B cell (primary cell): Measurements from ENCODE around the gene CDC14A. TPM values are rescaled to one million over a fixed set of nuclear protein-coding genes. Genes with fewer than 3 reads are reported as not detected.

Experiments used
- ATAC-seq: fragments of 200-7000 bp; cut with Tn5 transposase; one replicate; pipeline ENCODE4 v1.10.0; 2021; ENCODE audit warnings: low read depth, mild to moderate bottlenecking, moderate number of reproducible peaks, moderate library complexity
- CTCF ChIA-PET: fragments of 350-600 bp; sonication (Branson Sonifier 250); formaldehyde crosslinking; loops from one replicate; lab custom pipeline; 2021; ENCODE audit warnings: antibody characterized with exemption, inconsistent platforms; lab: Charles Lee
- POLR2A ChIA-PET: fragments of 350-600 bp; sonication (Branson Sonifier 250); formaldehyde crosslinking; loops from one replicate; lab custom pipeline; 2021; ENCODE audit warnings: antibody characterized with exemption; lab: Charles Lee
- DNase-seq: peaks from one replicate; pipeline ENCODE4 v3.0.0; 2013
- H2AFZ ChIP-seq: 2 replicates; pipeline ENCODE4 v1.6.1; 2012; ENCODE audit warnings: mild to moderate bottlenecking, low read depth, low read length; ENCODE audit not compliant: insufficient read depth, poor library complexity, severe bottlenecking
- H3K27ac ChIP-seq, 2 donors: 1 replicate in 1 of 2; 2 replicates in 1 of 2; pipeline ENCODE4 v1.5.1; 2012 to 2013; ENCODE audit warnings: low read length in 2 of 2, mild to moderate bottlenecking in 2 of 2, moderate library complexity in 1 of 2
- H3K27me3 ChIP-seq, 4 experiments: fragments of 200-600 bp in 1 of 4; sonication (generic) in 1 of 4; replicated peaks in 1 of 4; 1 replicate in 2 of 4; 2 replicates in 2 of 4; pipeline versions ENCODE4 v1.6.1 to v1.7.0; 2013 to 2016; ENCODE audit warnings: low read length in 3 of 4, mild to moderate bottlenecking in 2 of 4, mixed read lengths in 1 of 4, moderate library complexity in 1 of 4; ENCODE audit not compliant: insufficient read depth in 4 of 4, control insufficient read depth in 3 of 4; ENCODE audit errors: control extremely low read depth in 1 of 4
- H3K36me3 ChIP-seq, 2 experiments: replicated peaks in 1 of 2; 1 replicate in 1 of 2; 2 replicates in 1 of 2; pipeline versions ENCODE4 v1.6.1 to v1.7.1; 2013; ENCODE audit warnings: low read length in 1 of 2; ENCODE audit not compliant: insufficient read depth in 2 of 2, control insufficient read depth in 1 of 2; ENCODE audit errors: control extremely low read depth in 1 of 2, extremely low read depth in 1 of 2
- H3K4me1 ChIP-seq, 2 donors: fragments of 200-600 bp in 1 of 2; sonication (generic) in 1 of 2; 1 replicate in 1 of 2; 2 replicates in 1 of 2; pipeline versions ENCODE4 v1.5.1 to v1.6.1; 2013 to 2017; ENCODE audit warnings: low read length in 2 of 2; ENCODE audit not compliant: control insufficient read depth in 2 of 2, insufficient read depth in 2 of 2
- H3K4me2 ChIP-seq: replicated peaks from 2 replicates; pipeline ENCODE3; 2012; ENCODE audit warnings: mild to moderate bottlenecking, low read depth, low read length; ENCODE audit not compliant: poor library complexity, severe bottlenecking
- H3K4me3 ChIP-seq, 5 experiments: fragments of 200-600 bp in 1 of 5; sonication (generic) in 1 of 5; 1 replicate in 3 of 5; 2 replicates in 2 of 5; pipeline versions ENCODE4 v1.5.1 to v1.7.0; 2011 to 2016; ENCODE audit warnings: low read length in 4 of 5, mild to moderate bottlenecking in 4 of 5, low read depth in 2 of 5, control low read depth in 1 of 5, moderate library complexity in 1 of 5; ENCODE audit not compliant: insufficient read depth in 1 of 5; ENCODE audit errors: control extremely low read depth in 1 of 5, extremely low read depth in 1 of 5
- H3K79me2 ChIP-seq: fragments of 200-600 bp; sonication (generic); one replicate; pipeline ENCODE4 v1.6.0; 2016; ENCODE audit warnings: low read length; ENCODE audit not compliant: control insufficient read depth, insufficient read depth
- H3K9ac ChIP-seq: fragments of 200-600 bp; sonication (generic); 2 replicates; pipeline ENCODE4 v1.6.1; 2017; ENCODE audit warnings: mild to moderate bottlenecking, low read length, moderate library complexity
- H3K9me3 ChIP-seq, 3 donors: one replicate each; pipeline versions ENCODE4 v1.6.1 to v1.7.1; 2013; ENCODE audit warnings: low read length in 2 of 3; ENCODE audit not compliant: control insufficient read depth in 2 of 3, insufficient read depth in 1 of 3; ENCODE audit errors: control extremely low read depth in 1 of 3
- H4K20me1 ChIP-seq: 2 replicates; pipeline ENCODE4 v1.6.0; 2012; ENCODE audit warnings: mild to moderate bottlenecking, low read length; ENCODE audit not compliant: insufficient read depth, control insufficient read depth, poor library complexity, severe bottlenecking
- H3K27ac Mint-ChIP-seq: one replicate; pipeline ENCODE4 v1.8.0; 2021; ENCODE audit warnings: mixed read lengths
- H3K27me3 Mint-ChIP-seq: one replicate; pipeline ENCODE4 v1.8.0; 2021; ENCODE audit warnings: mixed read lengths
- H3K4me1 Mint-ChIP-seq: one replicate; pipeline ENCODE4 v1.8.0; 2021; ENCODE audit warnings: mixed read lengths
- H3K4me3 Mint-ChIP-seq: one replicate; pipeline ENCODE4 v1.8.0; 2021; ENCODE audit warnings: mixed read lengths
- H3K9me3 Mint-ChIP-seq: one replicate; pipeline ENCODE4 v1.8.0; 2022; ENCODE audit warnings: mixed read lengths; ENCODE audit not compliant: insufficient read depth
- CTCF ChIP-seq: fragments of 200-600 bp; IDR thresholded peaks from one replicate; pipeline ENCODE4 v1.8.0; 2022; ENCODE audit warnings: antibody characterized with exemption, mild to moderate bottlenecking
- EZH2 ChIP-seq: IDR thresholded peaks from 2 replicates; pipeline ENCODE4 v1.6.1; 2012; ENCODE audit warnings: borderline replicate concordance, low read depth, mild to moderate bottlenecking, moderate library complexity, low read length; ENCODE audit not compliant: insufficient read depth, poor library complexity, severe bottlenecking
- WGBS: methylation state at CpG from one replicate; pipeline ENCODE4 v1.1.5; 2013; ENCODE audit warnings: missing lambda C conversion rate; ENCODE audit not compliant: insufficient coverage; 5-methylcytosine and 5-hydroxymethylcytosine counted together
- intact Hi-C: fragments of 100-400 bp; cut with micrococcal nuclease; formaldehyde crosslinking; loops from one replicate; pipeline ENCODE4 v1.10.0; 2022
- polyA plus RNA-seq: library from polyadenylated mRNA; depleted of rRNA; stranded (reverse); fragments of >200 nt; gene quantifications from 2 replicates; pipeline ENCODE4 v1.2.3, GENCODE V29; 2012
- total RNA-seq, 2 donors: library from RNA; stranded (reverse); fragments of 120-200 nt in 1 of 2; gene quantifications; 1 replicate in 1 of 2; 2 replicates in 1 of 2; pipeline versions ENCODE4 v1.2.3 to v1.2.4, GENCODE V29; 2013 to 2022

Gene CDC14A
- total and polyA plus RNA-seq, 2 donors (not counting 1 experiment from before 2014, with no cell fraction given): 6.1 to 41.7 TPM

GRCh38 chr1:100506217-100506616, 153.9 kb downstream of the CDC14A start:
- Histone ChIP-seq H3K27me3 (no peaks in the 10 kb centered on the region), H3K4me2 (no peak overlapping the region), H3K9ac (no peak overlapping the region), H3K4me1 (no peaks in the 10 kb centered on the region), H3K4me3 (no peak overlapping the region), H3K36me3 (peaks cover 15 to 54% of the 10 kb centered on the region in 2 experiments), H4K20me1 (no peaks in the 10 kb centered on the region), H3K27ac (no peak overlapping the region), H2AFZ (no peak overlapping the region), H3K79me2 (no peaks in the 10 kb centered on the region), H3K9me3 (no peaks in the 10 kb centered on the region)
- H3K27ac Mint-ChIP-seq: no peak overlapping the region
- CTCF ChIA-PET: interaction anchor here (0.6 to 1.9 kb wide), 2 partner anchors 47 to 148 kb away, joined by 3 to 5 read pairs; no protein-coding TSS in a partner anchor
- H3K4me3 Mint-ChIP-seq: no peak overlapping the region
- intact Hi-C loops: no loop called here
- H3K27me3 Mint-ChIP-seq: no peaks in the 10 kb centered on the region
- TF ChIP-seq EZH2 (no peak), CTCF (no peak)
- POLR2A ChIA-PET: no interaction called here
- ATAC-seq: no peak
- no peak for DNase-seq
- no peaks in the 10 kb centered on the region for H3K9me3 Mint-ChIP-seq
- WGBS: no CpG with 5 or more reads among the region's 2 CpGs
- no peaks in the 10 kb centered on the region for H3K4me1 Mint-ChIP-seq

DNA sequence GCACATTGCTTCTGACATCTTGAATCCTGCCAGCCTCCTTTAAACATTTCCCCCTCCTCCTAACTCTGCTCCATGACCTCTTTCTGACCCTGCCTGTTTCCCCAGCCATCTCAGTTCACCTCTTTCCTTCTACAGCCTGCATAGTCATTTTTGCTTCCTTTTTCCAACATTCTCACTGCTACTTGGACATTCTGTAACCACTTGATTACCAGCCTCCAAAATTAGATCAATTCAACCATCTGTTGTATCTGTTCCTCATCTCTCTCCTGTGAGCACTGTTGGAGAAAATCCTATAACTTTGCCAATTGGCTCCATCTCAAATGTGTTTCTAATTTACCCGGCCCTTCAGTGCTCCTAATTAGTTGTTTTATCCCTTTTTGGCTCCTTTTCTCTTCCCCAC, 158.1 kb downstream of the CDC14A start:
- no peak for TF ChIP-seq EZH2
- TF ChIP-seq CTCF: no peak
- no peak for ATAC-seq
- Mint-ChIP-seq H3K4me1 (no peaks in the 10 kb centered on the region), H3K9me3 (no peaks in the 10 kb centered on the region), H3K27ac (no peak overlapping the region), H3K4me3 (no peak overlapping the region), H3K27me3 (no peaks in the 10 kb centered on the region)
- peaks cover 7 to 48% of the 10 kb centered on the region in 2 experiments for H3K36me3 ChIP-seq
- H3K27ac ChIP-seq: no peak overlapping the region
- intact Hi-C loops: no loop called here
- WGBS: 88% methylated on average over 1 of the region's 1 CpG
- no peaks in the 10 kb centered on the region for H3K27me3 ChIP-seq
- POLR2A ChIA-PET: no interaction called here
- no peak overlapping the region for H3K9ac ChIP-seq
- H3K79me2 ChIP-seq: no peaks in the 10 kb centered on the region
- no peaks in the 10 kb centered on the region for H3K4me1 ChIP-seq
- DNase-seq: no peak
- CTCF ChIA-PET: no interaction called here
- no peaks in the 10 kb centered on the region for H4K20me1 ChIP-seq
- no peak overlapping the region for H3K4me2 ChIP-seq
- no peak overlapping the region for H3K4me3 ChIP-seq
- H3K9me3 ChIP-seq: no peaks in the 10 kb centered on the region
- H2AFZ ChIP-seq: no peak overlapping the region
